GM20431 (cell line): ENCODE measurements around the gene GATM.

Experiments used
- in situ Hi-C: fragments of 300-500 bp; cut with MseI, MboI; formaldehyde crosslinking; loops from one replicate; pipeline ENCODE4 v1.15.0; 2020; ENCODE audit warnings: low sequenced_read_pairs; ENCODE audit not compliant: unreplicated experiment

The GATM gene

GRCh38 chr15:45362419-45362818 is 15.9 kb downstream of the GATM start:
- in situ Hi-C loops: no loop called here

GRCh38 chr15:45361878-45362277 is 16.5 kb downstream of the GATM start:
- in situ Hi-C loops: no loop called here

GRCh38 chr15:45355860-45356259 is 22.5 kb downstream of the GATM start:
- in situ Hi-C loops: no loop called here

- in situ Hi-C loops: no loop called here
Measured at GRCh38 chr15:45354711-45355110, 23.6 kb downstream of the GATM start.

GRCh38 chr15:45351227-45351626 is 27.1 kb downstream of the GATM start:
- in situ Hi-C loops: no loop called here

- in situ Hi-C loops: no loop called here
Measured at GRCh38 chr15:45349623-45350022, 28.7 kb downstream of the GATM start.

GRCh38 chr15:45347989-45348388 is 30.4 kb downstream of the GATM start:
- in situ Hi-C loops: no loop called here

- in situ Hi-C loops: no loop called here
Measured at GRCh38 chr15:45347033-45347432, 31.3 kb downstream of the GATM start.

- in situ Hi-C loops: no loop called here
Measured at GRCh38 chr15:45346381-45346780, 32.0 kb downstream of the GATM start.

GRCh38 chr15:45343258-45343860 is 35.0 kb downstream of the GATM start:
- in situ Hi-C loops: no loop called here

- in situ Hi-C loops: no loop called here
Measured at GRCh38 chr15:45341790-45342189, 36.6 kb downstream of the GATM start.

- in situ Hi-C loops: no loop called here
Measured at GRCh38 chr15:45340429-45340828, 37.9 kb downstream of the GATM start.

GRCh38 chr15:45338417-45338816 is 39.9 kb downstream of the GATM start:
- in situ Hi-C loops: no loop called here

GRCh38 chr15:45337224-45337623 is 41.1 kb downstream of the GATM start:
- in situ Hi-C loops: no loop called here

GRCh38 chr15:45333550-45333949 is 44.8 kb downstream of the GATM start:
- in situ Hi-C loops: no loop called here

GRCh38 chr15:45332694-45333093 is 45.6 kb downstream of the GATM start:
- in situ Hi-C loops: no loop called here

- in situ Hi-C loops: no loop called here
Measured at GRCh38 chr15:45331972-45332371, 46.4 kb downstream of the GATM start.

- in situ Hi-C loops: no loop called here
Measured at GRCh38 chr15:45328663-45329062, 49.7 kb downstream of the GATM start.

- in situ Hi-C loops: no loop called here
Measured at GRCh38 chr15:45326741-45327140, 51.6 kb downstream of the GATM start.

- in situ Hi-C loops: no loop called here
Measured at GRCh38 chr15:45326280-45326679, 52.1 kb downstream of the GATM start.

- in situ Hi-C loops: no loop called here
Measured at GRCh38 chr15:45320581-45321205, 57.7 kb downstream of the GATM start.
